Measurements from ENCODE around the gene PAX7.
"Not testable (repeated sequence)": the region's sequence is repeated elsewhere in the genome, so short reads cannot be mapped to it uniquely, and the experiment has no call there.

The PAX7 gene

GRCh38 chr1:18740617-18741016 lies 110.0 kb downstream of the PAX7 start:
- H3K27me3 ChIP-seq (ENCODE audit: insufficient read depth, low read depth): peaks cover 6% of the 10 kb centered on the region; the same call in 1 of the 2 replicates
- no peak overlapping the region for H3K9ac ChIP-seq
- no peaks in the 10 kb centered on the region for H4K20me1 ChIP-seq (ENCODE audit: insufficient read depth)
- TF ChIP-seq CTCF (conservative IDR thresholded peaks at IDR 0.05; ENCODE audit: low read depth, low read length): no peak
- no peaks in the 10 kb centered on the region for H3K79me2 ChIP-seq (ENCODE audit: insufficient read depth, low read depth)
- no peaks in the 10 kb centered on the region for H3K4me1 ChIP-seq (ENCODE audit: low read depth, poor library complexity, severe bottlenecking)
- no peak overlapping the region for H2AFZ ChIP-seq (ENCODE audit: low read depth)
- no peaks in the 10 kb centered on the region for H3K36me3 ChIP-seq (ENCODE audit: insufficient read depth)
- no peak overlapping the region for H3K27ac ChIP-seq
- no peak overlapping the region for H3K4me3 ChIP-seq (IDR thresholded peaks at IDR 0.05; ENCODE audit: insufficient read depth, low read depth, low read length)
- H3K4me2 ChIP-seq: no peak overlapping the region

- Histone ChIP-seq H3K4me1 (ENCODE audit: low read depth, poor library complexity, severe bottlenecking) (no peaks in the 10 kb centered on the region), H3K4me3 (IDR thresholded peaks at IDR 0.05; ENCODE audit: insufficient read depth, low read depth, low read length) (no peak overlapping the region), H2AFZ (ENCODE audit: low read depth) (no peak overlapping the region), H3K79me2 (ENCODE audit: insufficient read depth, low read depth) (no peaks in the 10 kb centered on the region), H3K27me3 (ENCODE audit: insufficient read depth, low read depth) (peaks cover 5% of the 10 kb centered on the region; the same call in 1 of the 2 replicates), H3K27ac (no peak overlapping the region), H3K9ac (no peak overlapping the region), H3K36me3 (ENCODE audit: insufficient read depth) (no peaks in the 10 kb centered on the region), H3K4me2 (no peak overlapping the region), H4K20me1 (ENCODE audit: insufficient read depth) (no peaks in the 10 kb centered on the region)
- TF ChIP-seq CTCF (conservative IDR thresholded peaks at IDR 0.05; ENCODE audit: low read depth, low read length): no peak
These were observed 112.6 kb downstream of the PAX7 start for GRCh38 chr1:18743233-18743632.

GRCh38 chr1:18744381-18744780 lies 113.7 kb downstream of the PAX7 start:
- not testable (repeated sequence) for H3K36me3 ChIP-seq (ENCODE audit: insufficient read depth); H3K27me3 ChIP-seq (ENCODE audit: insufficient read depth, low read depth); H3K4me3 ChIP-seq (IDR thresholded peaks at IDR 0.05; ENCODE audit: insufficient read depth, low read depth, low read length); H3K79me2 ChIP-seq (ENCODE audit: insufficient read depth, low read depth); H3K27ac ChIP-seq; H2AFZ ChIP-seq (ENCODE audit: low read depth); H4K20me1 ChIP-seq (ENCODE audit: insufficient read depth); H3K4me2 ChIP-seq; H3K4me1 ChIP-seq (ENCODE audit: low read depth, poor library complexity, severe bottlenecking); H3K9ac ChIP-seq

- H4K20me1 ChIP-seq (ENCODE audit: insufficient read depth): no peaks in the 10 kb centered on the region
- H3K4me2 ChIP-seq: no peak overlapping the region
- 0 out of 2 replicates have a peak, but pooled peaks cover 6% of the 10 kb centered on the region for H3K27me3 ChIP-seq (ENCODE audit: insufficient read depth, low read depth)
- no peaks in the 10 kb centered on the region for H3K79me2 ChIP-seq (ENCODE audit: insufficient read depth, low read depth)
- no peak overlapping the region for H3K4me3 ChIP-seq (IDR thresholded peaks at IDR 0.05; ENCODE audit: insufficient read depth, low read depth, low read length)
- H3K36me3 ChIP-seq (ENCODE audit: insufficient read depth): no peaks in the 10 kb centered on the region
- no peak overlapping the region for H3K9ac ChIP-seq
- H3K4me1 ChIP-seq (ENCODE audit: low read depth, poor library complexity, severe bottlenecking): no peaks in the 10 kb centered on the region
- no peak for TF ChIP-seq CTCF (conservative IDR thresholded peaks at IDR 0.05; ENCODE audit: low read depth, low read length)
- no peak overlapping the region for H2AFZ ChIP-seq (ENCODE audit: low read depth)
- no peak overlapping the region for H3K27ac ChIP-seq
These were observed 116.3 kb downstream of the PAX7 start for GRCh38 chr1:18746981-18747380.

GRCh38 chr1:18747671-18748070 lies 117.0 kb downstream of the PAX7 start:
- Histone ChIP-seq H3K4me2 (no peak overlapping the region), H3K4me3 (IDR thresholded peaks at IDR 0.05; ENCODE audit: insufficient read depth, low read depth, low read length) (no peak overlapping the region), H3K4me1 (ENCODE audit: low read depth, poor library complexity, severe bottlenecking) (no peaks in the 10 kb centered on the region), H3K27ac (no peak overlapping the region), H3K79me2 (ENCODE audit: insufficient read depth, low read depth) (no peaks in the 10 kb centered on the region), H3K36me3 (ENCODE audit: insufficient read depth) (no peaks in the 10 kb centered on the region), H3K27me3 (ENCODE audit: insufficient read depth, low read depth) (0 out of 2 replicates have a peak, but pooled peaks cover 6% of the 10 kb centered on the region), H2AFZ (ENCODE audit: low read depth) (no peak overlapping the region), H3K9ac (no peak overlapping the region), H4K20me1 (ENCODE audit: insufficient read depth) (no peaks in the 10 kb centered on the region)
- no peak for TF ChIP-seq CTCF (conservative IDR thresholded peaks at IDR 0.05; ENCODE audit: low read depth, low read length)

Measured in KMS-11 (cell line).